H1 (cell line): ENCODE results near the gene LHPP. TPM values are rescaled to one million over a fixed set of nuclear protein-coding genes. Genes with fewer than 3 reads are reported as not detected.

Experiments used
- BRCA1 ChIP-seq: IDR thresholded peaks from 2 replicates; pipeline ENCODE4 v1.6.1; 2012; ENCODE audit warnings: low read depth, low read length, improper control_type of control experiment
- CEBPB ChIP-seq: IDR thresholded peaks from 2 replicates; pipeline ENCODE4 v1.6.1; 2012; ENCODE audit warnings: low read depth, low read length
- CTBP2 ChIP-seq: IDR thresholded peaks from 2 replicates; pipeline ENCODE4 v1.7.0; 2011; ENCODE audit warnings: borderline replicate concordance, mild to moderate bottlenecking, moderate library complexity, mixed read lengths, low read length; ENCODE audit not compliant: insufficient read depth, insufficient read length
- EGR1 ChIP-seq: IDR thresholded peaks from 2 replicates; pipeline ENCODE4 v1.6.1; 2011; ENCODE audit warnings: low read depth, low read length, borderline replicate concordance
- PHF8 ChIP-seq: fragments of 200-600 bp; sonication (generic); conservative IDR thresholded peaks from 2 replicates; pipeline ENCODE4 v1.7.1; 2012; ENCODE audit warnings: low read depth, mild to moderate bottlenecking, inconsistent platforms, low read length, moderate library complexity
- POU5F1 ChIP-seq: IDR thresholded peaks from 2 replicates; pipeline ENCODE4 v1.6.1; 2011; ENCODE audit warnings: low read depth, mild to moderate bottlenecking, low read length, moderate library complexity
- RAD21 ChIP-seq, 2 experiments: IDR thresholded peaks in 1 of 2; conservative IDR thresholded peaks in 1 of 2; 2 replicates each; pipeline ENCODE4 v1.6.1; 2011; ENCODE audit warnings: low read depth in 2 of 2, low read length in 2 of 2, improper control_type of control experiment in 1 of 2, inconsistent platforms in 1 of 2, mild to moderate bottlenecking in 1 of 2, moderate library complexity in 1 of 2
- TBP ChIP-seq: IDR thresholded peaks from 2 replicates; pipeline ENCODE4 v1.6.1; 2011; ENCODE audit warnings: low read depth, low read length, improper control_type of control experiment
- polyA plus RNA-seq, 7 experiments: library from polyadenylated mRNA; depleted of rRNA in 3 of 7; stranded (reverse) in 5 of 7; unstranded in 2 of 7; fragments of >200 nt in 5 of 7; fragments of 200-250 nt in 2 of 7; gene quantifications; 1 replicate in 5 of 7; 2 replicates in 1 of 7; 4 replicates in 1 of 7; pipeline versions ENCODE4 v1.2.1 to v1.2.3, GENCODE V29; 2011 to 2013; ENCODE audit warnings: missing spikeins in 2 of 7, mixed read lengths in 2 of 7
- total RNA-seq: library from RNA; stranded (reverse); fragmentation: NEBNext Ultra II Directional; extraction: Animal tissue kit (Norgen Biotek cat#: 25700); gene quantifications from 2 replicates; pipeline ENCODE4 v1.2.1, GENCODE V29; 2021
- TF ChIP-seq, protein P1 (sequence below): IDR thresholded peaks from 2 replicates; pipeline ENCODE4 v1.6.1; 2011; ENCODE audit warnings: low read depth, mild to moderate bottlenecking, low read length; ENCODE audit not compliant: insufficient read depth

The LHPP gene
- total and polyA plus RNA-seq, 2 of the 8 experiments (the other 6 are each of a cell fraction or from before 2014, with no cell fraction given): 26.0 to 45.0 TPM

DNA sequence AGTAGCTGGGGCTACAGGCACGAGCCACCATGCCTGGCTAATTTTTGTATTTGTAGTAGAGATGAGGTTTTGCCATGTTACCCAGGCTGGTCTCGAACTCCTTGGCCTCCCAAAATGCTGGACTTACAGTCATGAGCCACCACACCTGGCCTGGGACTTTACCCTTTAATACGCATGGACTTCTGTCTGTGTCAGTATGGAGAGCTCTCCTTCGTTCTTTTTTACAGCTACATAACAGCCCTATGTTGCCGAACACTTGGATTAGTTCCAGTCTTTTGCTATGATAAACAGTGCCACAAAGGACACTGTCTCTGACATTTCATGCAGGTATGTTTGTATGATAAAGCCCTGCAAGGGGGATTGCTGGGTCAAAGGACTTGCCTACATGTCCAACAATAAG is 32.0 kb upstream of the LHPP start (continued):
- TF ChIP-seq PHF8: no peak
- no peak for TF ChIP-seq TBP
- no peak for TF ChIP-seq BRCA1
- no peak for TF ChIP-seq POU5F1
- TF ChIP-seq CTBP2: no peak
- TF ChIP-seq RAD21 (IDR thresholded peaks at IDR 0.05 in 1 of 2, conservative IDR thresholded peaks at IDR 0.05 in 1 of 2; ENCODE audit: low read depth in 2 of 2, low read length in 2 of 2): no peak
- TF ChIP-seq, protein P1, sequence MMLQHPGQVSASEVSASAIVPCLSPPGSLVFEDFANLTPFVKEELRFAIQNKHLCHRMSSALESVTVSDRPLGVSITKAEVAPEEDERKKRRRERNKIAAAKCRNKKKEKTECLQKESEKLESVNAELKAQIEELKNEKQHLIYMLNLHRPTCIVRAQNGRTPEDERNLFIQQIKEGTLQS: no peak
- no peak for TF ChIP-seq EGR1
- no peak for TF ChIP-seq CEBPB
